GM19455 (cell line): ENCODE measurements around the gene RELCH.

ENCODE experiments used
- ATAC-seq: cut with Tn5 transposase; IDR thresholded peaks from one replicate; pipeline ENCODE4 v1.9.1; 2021; ENCODE audit not compliant: unreplicated experiment

Gene RELCH

DNA sequence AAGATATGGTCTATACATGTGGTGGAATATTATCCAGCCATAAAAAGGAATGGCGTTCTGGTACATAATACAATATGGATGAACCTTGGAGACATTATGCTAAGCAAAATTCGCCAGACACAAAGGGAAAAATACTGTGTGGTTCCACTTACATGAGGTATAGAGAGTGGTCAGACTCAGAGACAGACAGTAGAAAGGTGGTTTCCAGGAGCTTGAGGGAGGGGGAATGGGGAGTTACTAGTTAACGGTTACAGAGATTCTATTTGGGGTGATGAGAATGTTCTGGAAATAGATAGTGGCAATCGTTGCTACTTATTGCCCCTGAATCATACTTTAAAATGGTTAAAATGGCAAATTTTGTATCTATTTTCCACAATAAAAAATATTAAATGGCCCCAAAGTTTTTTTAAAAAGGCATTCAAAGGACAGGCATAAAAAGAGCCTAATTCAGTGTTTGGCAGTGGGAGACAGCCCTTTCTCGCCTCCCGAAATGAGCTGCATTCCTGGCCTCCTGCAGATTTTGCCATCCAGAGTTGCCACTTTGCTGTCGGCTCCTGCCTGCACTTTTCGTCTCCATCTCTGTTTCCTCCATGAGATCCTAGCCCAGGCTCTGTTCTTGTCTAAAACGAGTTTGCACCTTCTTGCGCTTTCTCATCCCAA lies 151.5 kb downstream of the RELCH start:
- ATAC-seq = no peak

DNA sequence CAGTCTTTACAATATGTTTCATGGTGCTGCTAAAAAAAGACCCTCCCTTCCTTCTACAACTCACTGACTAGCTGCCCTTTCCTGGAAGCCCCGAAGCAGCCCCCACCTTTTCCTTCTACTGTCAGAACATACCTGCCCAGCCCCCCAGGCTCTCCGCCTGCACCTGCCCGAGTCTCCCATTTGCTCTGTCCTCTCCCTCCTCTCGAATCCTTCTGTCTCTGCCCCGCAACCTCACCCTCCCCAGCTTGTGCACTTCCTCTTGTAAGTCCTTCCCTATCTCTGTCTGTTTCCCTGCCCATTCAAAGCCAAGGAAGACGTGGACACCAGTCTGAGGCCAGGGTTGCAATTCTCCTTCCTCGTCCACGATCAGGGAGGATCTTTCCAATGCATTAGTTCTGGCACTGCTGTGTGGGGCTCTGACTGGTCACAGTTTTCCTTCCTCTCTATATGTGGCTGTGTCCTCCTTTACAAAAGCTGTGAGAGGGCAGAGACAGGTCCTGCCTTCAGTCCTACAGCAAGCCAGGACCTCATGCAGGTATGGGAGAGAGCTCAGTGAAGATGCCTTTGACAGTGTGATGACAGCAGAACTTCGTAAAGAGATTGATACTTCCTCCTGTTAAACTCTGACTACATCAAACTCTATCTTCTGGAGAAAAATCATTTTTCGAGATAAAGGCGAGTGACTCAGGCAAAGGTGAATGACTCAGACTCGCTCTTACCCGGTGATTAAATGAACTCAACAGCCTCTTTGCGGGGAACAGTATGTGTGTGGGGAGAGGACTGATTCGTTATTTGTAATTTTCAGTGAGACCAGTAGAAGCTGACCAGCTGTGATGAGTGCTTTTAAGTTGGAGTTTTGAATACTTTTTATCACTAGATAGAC lies 152.3 kb downstream of the RELCH start:
- ATAC-seq = no peak

DNA sequence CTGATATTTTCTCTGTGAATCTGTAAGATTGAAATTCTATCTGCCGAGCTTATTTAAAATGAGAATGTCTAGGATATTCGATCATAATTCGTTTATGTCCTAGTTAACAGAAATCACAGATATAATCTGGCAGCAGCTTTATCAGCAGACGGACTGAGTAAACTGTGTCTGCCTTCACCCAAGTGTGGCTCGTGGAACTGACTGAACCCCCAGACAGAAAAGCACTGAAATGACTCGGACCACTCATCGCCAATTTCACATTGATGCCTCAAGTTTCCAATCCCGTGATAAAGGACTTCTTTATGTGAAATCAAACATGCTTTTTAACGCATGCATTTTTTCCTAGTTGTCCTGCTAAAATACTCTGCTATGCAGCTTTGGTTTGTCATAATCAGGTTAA lies 153.9 kb downstream of the RELCH start:
- no peak for ATAC-seq

DNA sequence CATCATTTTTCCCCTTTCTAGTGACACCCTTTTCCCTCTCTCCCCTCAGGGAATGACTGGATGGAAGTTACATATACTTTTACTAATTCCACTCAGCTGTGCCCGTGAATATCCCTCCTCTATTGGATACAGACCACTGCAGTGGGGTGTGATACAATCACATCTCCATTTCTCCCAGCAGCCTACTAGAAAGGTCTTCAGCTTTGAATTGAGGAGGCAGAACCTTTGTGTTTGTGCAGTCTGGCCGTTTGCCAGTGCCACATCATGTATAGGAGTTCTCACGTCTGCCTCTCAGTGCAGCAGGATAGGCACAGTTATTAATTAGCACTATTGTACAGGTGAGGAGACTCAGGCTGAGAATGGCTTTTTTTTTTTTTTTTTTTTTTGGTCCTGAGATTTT lies 154.4 kb downstream of the RELCH start:
- no peak for ATAC-seq

DNA sequence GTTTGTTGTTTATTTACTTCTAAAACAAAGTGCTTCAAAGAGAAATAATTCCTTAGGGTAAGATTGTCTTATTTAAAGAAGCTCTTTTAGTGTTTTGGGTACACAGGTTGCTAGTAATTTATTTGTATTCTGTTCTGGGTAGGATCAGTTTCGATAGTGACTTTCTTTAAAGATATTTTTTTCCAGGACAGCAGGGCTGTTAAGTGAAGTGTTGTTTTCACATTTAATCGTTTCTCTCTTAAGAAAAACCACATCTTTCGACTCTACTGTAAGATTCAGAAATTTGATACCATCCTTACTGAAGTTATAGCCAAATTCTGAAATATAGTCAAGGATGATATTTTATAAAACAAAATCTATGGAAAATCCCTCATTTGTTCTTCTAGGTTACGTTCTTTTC lies 155.8 kb downstream of the RELCH start:
- ATAC-seq = no peak

DNA sequence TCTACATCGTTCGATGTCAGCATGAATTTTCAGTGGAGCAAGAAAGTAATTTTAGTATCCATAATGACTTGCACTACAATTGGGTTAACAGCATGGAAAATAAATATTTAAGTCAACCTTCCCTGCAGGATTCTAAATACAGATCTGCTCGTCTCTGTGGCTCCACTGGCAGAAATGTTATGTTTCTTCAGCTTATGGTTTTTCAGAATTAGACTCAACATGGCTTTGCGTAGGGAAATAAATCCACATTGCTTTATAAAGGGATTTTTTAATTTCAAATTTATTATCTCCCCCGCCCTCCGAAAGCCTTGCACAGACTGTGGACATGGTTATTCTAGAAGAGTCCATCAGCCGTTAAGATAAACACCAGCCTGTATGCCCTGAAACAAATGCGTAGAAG lies 156.3 kb downstream of the RELCH start:
- no peak for ATAC-seq

DNA sequence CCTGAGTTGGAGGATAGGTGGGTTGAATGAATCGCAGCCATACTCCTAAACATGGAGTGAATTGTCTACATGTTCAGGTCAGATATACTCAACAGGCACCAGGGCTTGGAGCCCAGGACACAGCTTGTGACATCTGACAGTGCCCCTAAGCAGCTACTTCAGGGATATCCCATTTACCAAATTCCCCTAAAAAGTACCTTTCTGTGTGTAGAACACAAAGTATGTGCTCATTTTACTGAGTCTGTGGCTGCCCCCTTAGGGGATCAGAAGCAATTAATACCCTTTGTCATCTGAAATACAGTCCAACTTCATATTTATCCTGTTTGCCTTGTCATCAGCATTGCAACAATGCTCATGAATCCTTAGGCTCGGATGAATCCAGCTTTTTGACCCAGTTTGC lies 158.9 kb downstream of the RELCH start:
- no peak for ATAC-seq

DNA sequence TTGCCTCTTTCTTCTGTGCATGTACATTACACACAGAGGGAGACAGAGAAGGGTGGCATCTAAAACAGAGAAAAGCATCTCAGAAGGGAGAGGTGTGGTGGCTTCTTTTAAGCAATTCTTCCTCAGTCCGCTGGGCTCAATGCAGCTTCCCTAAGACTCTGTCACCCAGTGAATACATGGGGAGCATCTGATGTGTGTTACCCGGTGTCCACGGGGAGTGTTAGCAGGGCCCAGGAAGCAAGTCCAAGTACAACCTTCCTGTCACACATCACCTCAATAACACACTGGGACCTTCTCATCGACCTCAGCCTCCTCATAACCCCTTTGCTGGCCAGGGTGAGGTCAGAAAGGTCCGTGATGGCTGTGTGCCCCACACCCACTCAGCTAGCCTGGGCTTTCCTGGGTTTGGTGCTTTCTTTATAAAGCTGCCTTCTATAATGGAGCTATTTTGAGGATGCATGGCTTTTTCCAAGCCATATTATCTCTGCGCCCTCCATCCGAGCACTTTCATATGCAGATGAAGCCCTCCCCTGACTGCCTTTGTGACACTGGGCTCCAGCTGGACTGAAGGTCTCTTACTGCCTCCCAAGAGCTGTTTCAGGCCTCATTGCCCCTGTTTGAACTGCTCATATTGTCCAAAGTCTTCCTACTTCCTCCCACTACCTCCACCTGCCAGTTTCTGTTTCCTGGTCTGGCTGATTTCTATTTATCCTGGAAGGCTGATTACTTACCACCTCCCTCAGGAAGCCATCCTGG lies 159.5 kb downstream of the RELCH start:
- no peak for ATAC-seq

DNA sequence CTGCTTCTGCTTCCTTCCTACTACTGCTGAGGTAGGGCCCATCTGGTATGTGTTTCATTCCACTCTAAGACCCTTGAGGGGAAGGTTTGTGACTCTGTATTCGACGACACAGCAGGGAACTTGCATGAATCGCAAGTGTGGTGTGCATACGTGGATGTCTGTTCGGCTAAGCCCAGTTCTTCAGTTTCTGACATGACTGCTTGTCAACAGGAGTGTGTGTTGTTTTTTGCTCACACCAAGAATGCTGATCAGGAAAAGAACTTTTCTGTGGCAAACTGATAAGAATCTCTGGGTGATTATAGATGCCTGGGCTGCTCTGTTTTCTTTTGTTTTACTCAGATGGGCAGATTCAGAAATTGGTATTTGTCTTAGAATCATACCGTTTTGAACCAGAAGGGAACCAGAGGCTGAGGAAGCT lies 160.0 kb downstream of the RELCH start:
- no peak for ATAC-seq

DNA sequence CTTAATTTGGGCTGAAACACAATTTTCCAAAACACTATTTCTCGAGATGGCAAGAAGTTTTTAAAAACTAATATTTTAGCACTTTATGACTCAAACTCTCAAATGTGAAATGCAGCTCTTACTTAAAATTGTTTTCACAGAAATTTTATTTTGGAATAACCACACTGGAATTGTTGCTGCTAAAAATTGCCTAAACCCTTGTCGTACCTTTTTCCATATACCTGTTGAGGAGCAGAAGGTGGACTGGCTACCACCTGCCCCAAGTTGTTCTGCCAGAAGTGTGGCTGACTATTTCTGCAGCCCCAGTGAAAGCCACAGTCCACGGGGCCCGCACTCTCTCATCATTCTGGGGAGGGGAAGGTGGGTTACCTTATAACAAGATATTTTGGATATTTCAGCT lies 161.4 kb downstream of the RELCH start:
- ATAC-seq = no peak

DNA sequence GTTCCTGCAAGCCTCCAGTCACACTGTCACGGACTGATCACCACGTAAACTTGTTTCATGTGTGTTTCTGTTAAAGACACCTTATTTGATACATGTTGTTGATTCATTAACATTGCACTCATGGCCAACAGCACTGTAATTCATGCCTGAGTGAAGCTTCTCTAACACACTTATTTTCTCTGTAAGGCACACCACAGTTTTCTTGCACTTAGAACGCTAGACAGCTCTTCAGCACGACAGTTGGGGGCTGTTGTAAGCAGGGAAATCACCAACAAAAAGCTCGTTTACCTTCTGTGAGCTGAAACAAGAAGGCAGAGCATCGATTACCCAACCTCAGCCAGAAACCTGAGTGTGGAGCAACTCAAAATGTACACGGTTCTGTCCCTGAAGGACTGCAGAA lies 166.1 kb downstream of the RELCH start:
- ATAC-seq = no peak

DNA sequence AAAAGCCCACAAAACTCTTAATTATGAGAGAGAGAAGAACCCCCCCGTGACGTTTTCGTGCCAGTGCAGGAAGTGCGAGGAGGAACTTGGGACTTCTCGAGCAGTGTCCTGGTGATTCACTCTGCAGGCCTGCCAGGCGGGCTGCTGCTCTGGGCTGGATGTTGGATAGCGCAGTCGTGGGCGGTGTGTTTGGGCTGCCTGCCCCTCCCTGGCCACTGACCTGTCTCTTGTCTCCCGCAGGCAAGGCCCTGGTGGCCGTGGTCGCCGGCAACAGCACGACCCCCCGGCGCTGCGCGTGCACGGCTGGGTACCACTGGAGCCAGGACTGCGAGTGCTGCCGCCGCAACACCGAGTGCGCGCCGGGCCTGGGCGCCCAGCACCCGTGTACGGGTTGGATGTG lies 167.1 kb downstream of the RELCH start:
- ATAC-seq = no peak

DNA sequence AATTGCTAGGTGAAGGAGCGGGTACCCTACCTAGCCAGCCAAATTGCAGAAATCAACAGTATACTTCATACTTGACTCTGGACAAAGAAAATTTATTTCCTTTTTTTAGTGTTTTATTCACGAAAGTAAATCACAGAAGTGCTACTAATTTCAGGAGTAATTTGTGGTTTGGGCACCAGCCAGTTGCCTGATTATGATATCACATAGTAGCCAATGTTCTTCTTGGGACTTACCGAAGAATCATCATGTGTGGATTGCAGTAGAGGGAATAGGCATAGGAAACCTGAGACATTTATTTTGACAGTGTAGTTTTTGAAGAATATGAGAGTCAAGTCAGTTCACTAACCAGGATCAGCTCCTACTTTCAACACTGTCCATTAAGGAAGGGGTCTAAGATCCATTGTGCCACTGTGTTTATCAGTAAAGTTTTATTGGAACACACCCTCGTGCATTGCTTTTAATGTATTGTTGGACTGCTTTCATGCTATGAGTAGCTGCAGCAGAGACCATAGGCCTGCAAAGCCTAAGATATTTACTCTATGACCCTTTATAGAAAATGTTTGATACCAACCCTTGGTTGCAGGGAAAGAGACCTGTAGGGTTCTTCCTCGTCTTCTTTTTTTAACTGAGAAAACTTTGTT lies 170.1 kb downstream of the RELCH start:
- ATAC-seq = no peak
